NCI-H526 (cell line): ENCODE measurements around the gene CDH23.

Source experiments
- DNase-seq, 2 experiments: peaks; one replicate each; lab custom pipeline; 2025; lab: John Stamatoyannopoulos, UW

CDH23 gene

GRCh38 chr10:71467161-71467560, 70.4 kb downstream of the CDH23 start:
- DNase-seq: no peak

DNA sequence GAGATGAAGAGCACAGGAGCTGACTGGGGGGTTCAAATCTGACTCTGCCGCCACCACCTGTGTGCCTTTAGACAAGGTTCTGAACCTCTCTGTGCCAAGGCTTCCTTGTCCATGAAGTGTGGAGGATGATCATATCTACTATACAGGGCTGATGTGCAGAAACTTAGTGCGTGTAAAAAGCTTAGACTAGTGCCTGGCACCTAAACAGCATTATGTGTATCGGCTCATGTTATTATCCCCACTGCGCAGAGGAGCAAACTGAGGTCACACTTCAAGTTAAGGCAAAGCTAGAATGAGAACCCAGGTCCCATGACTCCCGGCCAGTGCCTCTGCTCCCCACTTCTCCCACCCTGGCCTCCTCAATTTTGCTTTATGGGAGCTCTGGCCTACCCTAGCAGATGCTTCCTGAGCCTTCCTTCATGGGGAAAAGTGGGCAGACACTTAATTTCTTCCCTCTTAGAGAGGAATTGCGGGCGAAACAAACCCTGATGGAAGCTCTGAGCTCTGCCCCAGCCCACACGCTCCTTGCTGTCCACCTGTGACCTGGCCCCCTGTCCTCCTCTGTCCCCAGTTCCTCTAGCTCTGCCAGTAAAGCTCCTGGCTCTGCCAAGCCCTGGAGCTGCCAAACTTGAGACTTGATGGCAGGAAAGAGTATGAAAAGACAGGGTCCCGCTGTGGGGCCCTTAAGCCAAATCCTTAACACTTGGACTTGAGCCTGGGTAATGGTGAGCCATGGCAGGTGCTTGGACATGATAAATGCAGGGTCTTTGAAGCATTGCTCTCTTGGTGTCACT, 71.0 kb downstream of the CDH23 start:
- no peak for DNase-seq

DNA sequence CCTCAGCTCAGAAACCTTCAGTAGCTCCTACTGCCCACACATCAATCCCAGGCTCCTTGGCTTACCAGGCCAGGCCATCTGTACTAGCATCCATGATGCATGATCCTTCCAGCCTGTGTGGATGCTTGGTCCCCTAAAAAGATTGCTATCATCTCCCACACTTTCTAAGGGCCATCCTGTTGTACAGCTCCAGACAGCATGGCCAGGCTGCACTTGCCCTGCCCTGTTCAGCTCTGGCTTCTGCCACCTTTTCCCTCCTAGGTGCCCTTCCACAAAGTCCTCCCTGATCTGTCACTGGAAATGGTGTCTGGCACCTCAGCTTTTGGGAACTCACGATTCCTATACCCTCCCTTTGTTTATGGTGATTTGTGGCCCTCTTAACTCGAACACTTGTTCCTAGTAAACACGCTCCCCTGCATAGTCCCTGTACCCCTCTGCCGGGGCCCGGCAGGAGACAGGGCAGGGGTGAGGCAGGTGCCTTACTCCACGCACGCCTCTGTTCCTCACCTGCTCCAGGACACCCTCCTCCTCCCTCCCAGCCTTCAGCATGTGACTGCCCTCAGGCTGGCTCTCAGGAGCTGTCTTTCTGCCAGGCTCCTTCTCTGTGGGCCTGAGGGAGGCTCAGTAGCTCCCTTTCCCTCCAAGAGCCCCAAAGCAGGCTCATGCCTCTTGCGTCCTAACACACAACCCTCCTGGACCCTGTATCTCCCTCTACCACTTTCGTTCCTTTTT, 71.8 kb downstream of the CDH23 start:
- no peak for DNase-seq

GRCh38 chr10:71471006-71471405, 74.3 kb downstream of the CDH23 start:
- DNase-seq: no peak

- DNase-seq: no peak
These were observed 75.2 kb downstream of the CDH23 start for GRCh38 chr10:71471957-71472365.

DNA sequence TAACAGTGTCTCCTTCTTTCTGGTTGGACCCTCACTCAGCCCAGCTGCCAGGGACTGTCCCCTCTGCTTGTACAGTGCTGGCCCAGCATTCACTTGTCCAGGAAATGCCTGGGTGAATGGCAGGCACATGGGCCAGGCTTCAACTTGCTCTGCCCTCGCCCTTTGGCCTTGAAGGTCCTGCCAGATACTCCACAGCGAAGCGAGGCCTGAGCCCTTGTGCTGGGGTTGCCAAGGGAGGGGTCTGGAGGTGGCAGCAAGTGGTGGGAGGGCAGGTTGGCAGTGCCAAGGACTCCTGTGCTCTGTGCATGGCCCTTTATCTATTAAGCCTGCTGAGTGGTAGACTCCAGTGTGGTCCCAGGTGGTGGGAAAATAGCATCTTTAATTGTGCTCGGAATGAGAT, 75.7 kb downstream of the CDH23 start:
- no peak for DNase-seq

DNA sequence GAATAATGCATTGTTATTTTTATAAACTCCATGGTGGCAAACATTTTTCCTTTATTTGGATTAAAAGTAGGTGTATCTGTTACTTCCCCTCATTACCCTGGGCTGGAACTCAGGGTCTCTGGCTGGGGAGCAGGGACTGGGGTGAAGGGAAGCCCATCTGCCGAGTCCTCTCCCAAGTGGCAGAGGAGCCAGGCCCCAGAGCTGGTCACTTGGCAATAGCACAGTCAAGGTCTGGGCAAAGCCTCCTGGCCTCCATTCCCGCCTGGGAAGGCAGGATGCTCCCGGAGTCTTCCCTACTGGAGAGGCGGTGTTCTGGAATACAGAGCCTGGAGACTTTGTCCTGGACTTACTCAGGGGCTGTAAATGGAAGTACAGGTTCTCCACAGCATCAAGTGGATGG, 76.2 kb downstream of the CDH23 start:
- DNase-seq: no peak

- DNase-seq: no peak
These were observed 77.2 kb downstream of the CDH23 start for GRCh38 chr10:71473671-71474599.

DNA sequence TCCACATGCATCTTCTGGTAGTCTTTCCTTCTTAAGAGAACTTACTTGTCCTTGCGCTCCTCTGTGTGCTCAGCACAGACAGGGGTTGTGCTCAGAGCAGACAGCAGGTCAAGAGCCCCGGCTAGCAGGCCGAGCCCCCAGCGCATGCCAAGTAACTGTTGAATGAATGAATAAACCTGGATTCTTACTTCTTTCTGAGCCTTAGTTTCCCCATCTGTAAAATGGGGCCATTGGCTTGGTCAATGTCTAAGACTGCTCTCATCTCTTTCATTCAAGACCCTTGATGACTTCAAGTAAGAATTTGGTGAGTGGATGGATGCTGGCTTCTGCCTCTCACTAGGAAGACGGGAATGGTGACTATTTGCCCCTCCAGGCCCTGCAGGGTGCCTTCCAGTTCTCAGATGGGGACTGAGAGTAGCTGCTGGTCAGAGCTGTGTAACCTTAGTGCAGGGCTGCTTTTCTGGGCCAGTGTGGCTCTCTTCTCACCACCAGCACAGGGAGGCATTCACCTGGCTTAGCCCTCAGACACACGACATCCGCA, 78.1 kb downstream of the CDH23 start:
- DNase-seq: no peak

- DNase-seq: no peak
These were observed 78.6 kb downstream of the CDH23 start for GRCh38 chr10:71475243-71475871.

DNA sequence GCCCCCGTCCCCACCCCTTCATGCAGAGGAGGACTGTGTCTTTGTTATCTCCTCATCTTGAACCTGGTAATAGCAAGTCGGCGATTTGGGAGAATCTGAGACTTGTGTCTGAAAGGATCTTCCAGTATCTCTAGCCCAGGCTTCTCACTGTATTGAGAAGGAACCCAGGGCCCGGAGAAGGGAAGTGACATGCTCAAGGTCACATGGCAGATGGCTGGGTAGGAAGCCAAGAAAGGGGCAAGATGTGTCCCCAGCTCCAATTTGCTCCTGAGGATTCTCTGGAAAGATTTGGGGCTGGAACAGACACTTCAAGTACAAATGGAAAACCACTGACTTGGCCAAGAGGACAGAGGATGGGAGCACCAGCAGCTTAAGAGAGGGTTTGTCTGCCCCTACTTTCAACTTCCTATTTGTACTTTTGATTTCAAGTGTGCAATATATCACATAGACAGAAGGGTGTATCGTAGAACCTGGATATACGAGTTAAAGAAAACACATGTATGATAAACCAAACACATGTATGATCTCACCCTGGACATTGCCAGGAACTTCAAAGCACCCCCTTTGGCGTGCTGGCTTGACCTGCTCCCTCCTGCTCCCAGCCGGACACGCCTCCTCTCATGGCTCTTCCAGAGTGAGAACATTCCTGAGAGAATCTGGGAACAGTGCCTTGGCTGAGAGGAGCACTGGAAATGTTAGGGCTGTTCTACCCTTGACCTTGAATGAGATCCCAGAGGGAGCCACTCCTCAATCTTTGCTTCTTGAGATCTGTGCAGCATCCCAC, 79.7 kb downstream of the CDH23 start:
- no peak for DNase-seq

DNA sequence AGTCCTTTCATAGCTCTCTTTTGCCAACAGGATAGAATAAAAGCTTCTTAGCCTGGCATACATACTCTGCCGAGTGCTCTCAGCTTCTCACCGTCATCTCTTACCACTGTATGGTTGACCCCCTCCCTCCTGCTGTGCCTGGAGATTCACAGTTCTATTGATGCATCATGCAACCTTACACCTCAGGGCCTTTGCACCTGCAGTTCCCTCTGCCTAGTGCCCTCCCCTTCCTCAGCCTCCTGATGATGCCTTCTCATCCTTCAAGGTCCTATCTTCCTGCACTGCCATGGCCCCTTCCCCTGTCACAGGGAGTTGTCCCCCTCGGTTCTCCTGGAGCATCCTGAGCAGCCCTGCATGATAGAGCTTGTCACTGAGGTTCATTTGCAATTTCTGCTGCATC, 81.5 kb downstream of the CDH23 start:
- DNase-seq: no peak

GRCh38 chr10:71478813-71479365, 82.2 kb downstream of the CDH23 start:
- no peak for DNase-seq

DNA sequence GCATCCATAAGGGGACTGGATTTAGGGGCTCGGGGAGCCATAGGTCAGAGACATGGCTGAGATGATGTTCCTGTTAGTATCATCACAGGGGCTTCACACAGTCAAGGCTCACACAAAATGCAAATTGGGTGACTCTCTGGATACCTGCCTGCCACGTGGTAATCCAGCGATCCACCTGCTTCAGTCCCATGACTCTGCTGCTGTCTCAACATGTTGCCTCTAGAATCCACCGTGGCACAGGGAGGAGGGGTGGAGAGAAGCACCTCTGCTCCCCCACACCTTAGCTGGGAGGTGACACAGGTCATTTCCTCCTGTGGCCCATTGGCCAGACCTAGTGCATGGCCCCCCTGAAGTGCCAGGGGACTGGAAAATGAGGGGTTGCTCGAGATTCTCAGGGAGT, 83.1 kb downstream of the CDH23 start:
- DNase-seq: peak in 1 of 2 experiments; percentile 61

DNA sequence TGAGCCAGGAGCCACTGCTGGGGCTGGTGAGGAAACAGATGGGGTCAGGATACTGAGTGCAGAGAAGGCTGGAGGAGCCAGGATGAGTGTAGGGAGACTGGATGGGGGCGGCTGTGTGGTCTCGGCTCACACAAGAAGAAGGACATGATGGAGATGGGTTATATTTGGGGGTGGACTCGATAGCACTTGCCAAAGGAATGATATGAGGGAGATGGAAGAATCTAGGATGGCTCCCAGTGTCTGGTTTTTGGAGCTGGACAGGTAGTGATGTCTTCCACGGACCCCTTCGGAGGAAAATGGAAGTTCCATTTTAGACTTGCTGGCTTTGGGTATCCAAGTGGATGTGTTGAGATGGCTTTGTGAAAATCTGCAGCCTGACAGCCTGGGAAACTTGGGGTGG, 83.9 kb downstream of the CDH23 start:
- DNase-seq: no peak

- DNase-seq: no peak
These were observed 85.2 kb downstream of the CDH23 start for GRCh38 chr10:71481746-71482410.

DNA sequence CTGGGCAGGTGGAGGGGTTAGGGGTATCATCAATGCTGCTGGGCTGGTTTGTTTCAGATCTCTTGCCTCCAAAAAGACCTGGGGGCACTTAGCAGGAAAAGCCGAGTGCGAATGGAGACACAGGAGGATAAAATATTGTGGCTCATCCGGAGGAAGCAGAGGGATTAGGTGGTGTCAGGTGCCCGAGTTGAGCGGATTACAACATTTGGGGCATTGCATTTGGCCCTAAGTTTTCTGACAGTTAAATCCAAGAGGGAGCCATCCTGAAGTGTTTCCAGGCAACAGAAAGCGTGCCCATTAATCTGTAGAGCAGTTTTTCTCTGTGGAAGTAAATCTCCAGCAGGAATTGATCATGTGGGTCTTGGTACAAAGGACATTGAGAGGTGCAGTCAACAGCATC, 85.9 kb downstream of the CDH23 start:
- no peak for DNase-seq

DNA sequence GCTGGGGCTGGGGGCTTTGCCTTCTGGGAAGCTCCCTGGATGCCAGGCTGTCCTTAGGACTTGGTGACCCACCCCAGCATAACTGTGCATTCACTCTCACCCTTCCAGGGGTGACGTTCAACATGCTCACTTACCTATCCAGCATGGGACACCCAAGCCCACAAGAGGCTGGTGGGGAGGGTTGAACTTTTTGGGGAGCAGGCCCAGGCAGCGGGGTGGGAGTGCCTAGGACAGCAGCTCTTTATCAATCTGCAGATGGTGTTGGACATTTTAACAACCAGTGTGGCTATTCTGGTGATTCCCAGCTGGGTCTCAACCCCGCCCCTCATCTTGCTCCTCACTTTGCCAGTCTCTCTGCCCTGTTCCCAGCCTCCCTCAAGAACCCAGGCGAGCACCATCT, 86.4 kb downstream of the CDH23 start:
- no peak for DNase-seq

- no peak for DNase-seq
These were observed 87.4 kb downstream of the CDH23 start for GRCh38 chr10:71483885-71484751.
